SKM-1 treated with dmso at 0.1 percent for 144 hours (cell line): ENCODE measurements around the gene BDNF.

Source experiments
- DNase-seq: peaks from one replicate; lab custom pipeline; 2025; ENCODE audit not compliant: unreplicated experiment; lab: John Stamatoyannopoulos, UW

BDNF gene

DNA sequence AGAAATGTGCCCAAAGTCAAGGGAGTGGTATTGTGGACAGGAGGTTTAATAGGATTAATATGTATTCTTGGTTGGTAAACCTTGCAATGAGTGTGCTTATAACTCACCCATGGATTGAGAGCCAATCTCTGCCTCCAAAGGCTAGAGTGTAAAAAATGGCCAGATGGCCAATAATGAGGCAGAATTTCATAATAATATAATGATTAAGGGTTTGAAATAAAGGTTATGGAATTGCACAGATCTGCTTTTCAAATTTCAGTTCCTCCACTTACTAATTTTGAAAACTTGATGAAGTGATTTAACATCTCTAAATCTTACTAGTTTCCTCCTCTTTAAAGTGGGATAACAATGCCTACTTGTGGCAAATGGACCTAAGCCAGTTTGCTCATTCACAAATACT lies 94.8 kb downstream of the BDNF start:
- no peak for DNase-seq
